Measurements from ENCODE around the gene IL17RE.

IL17RE gene

GRCh38 chr3:9883706-9884554, 18.7 kb upstream of the IL17RE start:
- TF ChIP-seq, protein P1, sequence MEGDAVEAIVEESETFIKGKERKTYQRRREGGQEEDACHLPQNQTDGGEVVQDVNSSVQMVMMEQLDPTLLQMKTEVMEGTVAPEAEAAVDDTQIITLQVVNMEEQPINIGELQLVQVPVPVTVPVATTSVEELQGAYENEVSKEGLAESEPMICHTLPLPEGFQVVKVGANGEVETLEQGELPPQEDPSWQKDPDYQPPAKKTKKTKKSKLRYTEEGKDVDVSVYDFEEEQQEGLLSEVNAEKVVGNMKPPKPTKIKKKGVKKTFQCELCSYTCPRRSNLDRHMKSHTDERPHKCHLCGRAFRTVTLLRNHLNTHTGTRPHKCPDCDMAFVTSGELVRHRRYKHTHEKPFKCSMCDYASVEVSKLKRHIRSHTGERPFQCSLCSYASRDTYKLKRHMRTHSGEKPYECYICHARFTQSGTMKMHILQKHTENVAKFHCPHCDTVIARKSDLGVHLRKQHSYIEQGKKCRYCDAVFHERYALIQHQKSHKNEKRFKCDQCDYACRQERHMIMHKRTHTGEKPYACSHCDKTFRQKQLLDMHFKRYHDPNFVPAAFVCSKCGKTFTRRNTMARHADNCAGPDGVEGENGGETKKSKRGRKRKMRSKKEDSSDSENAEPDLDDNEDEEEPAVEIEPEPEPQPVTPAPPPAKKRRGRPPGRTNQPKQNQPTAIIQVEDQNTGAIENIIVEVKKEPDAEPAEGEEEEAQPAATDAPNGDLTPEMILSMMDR (IDR thresholded peaks at IDR 0.05; ENCODE audit: low read depth, low read length) = no peak
- TF ChIP-seq EZH2phosphoT487 (IDR thresholded peaks at IDR 0.05; ENCODE audit: low read depth) = no peak
- Histone ChIP-seq H3K79me2 (ENCODE audit: low read length) (no peaks in the 10 kb centered on the region), H3K36me3 (replicated peaks; ENCODE audit: low read depth, low read length) (no peaks in the 10 kb centered on the region), H3K9ac (ENCODE audit: low read length) (no peak overlapping the region), H3K4me2 (ENCODE audit: low read length) (no peak overlapping the region), H4K20me1 (ENCODE audit: insufficient read depth, low read length) (no peaks in the 10 kb centered on the region), H3K27me3 (ENCODE audit: low read depth, low read length) (no peaks in the 10 kb centered on the region), H3K9me3 (ENCODE audit: insufficient read depth, low read length) (no peaks in the 10 kb centered on the region), H3K4me1 (ENCODE audit: low read length) (peaks cover 4% of the 10 kb centered on the region; the same call in 1 of the 2 replicates), H3K4me3 (ENCODE audit: low read length) (no peak overlapping the region), H2AFZ (ENCODE audit: low read depth, low read length) (no peak overlapping the region; the same call in 1 of the 2 replicates), H3K27ac (ENCODE audit: low read length) (no peak overlapping the region)

GRCh38 chr3:9884555-9885165, 18.0 kb upstream of the IL17RE start:
- no peaks in the 10 kb centered on the region for H4K20me1 ChIP-seq (ENCODE audit: insufficient read depth, low read length)
- no peaks in the 10 kb centered on the region for H3K27me3 ChIP-seq (ENCODE audit: low read depth, low read length)
- H3K4me1 ChIP-seq (ENCODE audit: low read length) = peaks cover 3% of the 10 kb centered on the region; the same call in 1 of the 2 replicates
- no peak overlapping the region for H3K4me3 ChIP-seq (ENCODE audit: low read length)
- H3K27ac ChIP-seq (ENCODE audit: low read length) = no peak overlapping the region
- TF ChIP-seq EZH2phosphoT487 (IDR thresholded peaks at IDR 0.05; ENCODE audit: low read depth) = no peak
- TF ChIP-seq, protein P1 (IDR thresholded peaks at IDR 0.05; ENCODE audit: low read depth, low read length) = no peak
- no peaks in the 10 kb centered on the region for H3K36me3 ChIP-seq (replicated peaks; ENCODE audit: low read depth, low read length)
- no peak overlapping the region; the same call in 1 of the 2 replicates for H2AFZ ChIP-seq (ENCODE audit: low read depth, low read length)
- no peak overlapping the region for H3K9ac ChIP-seq (ENCODE audit: low read length)
- H3K79me2 ChIP-seq (ENCODE audit: low read length) = no peaks in the 10 kb centered on the region
- H3K4me2 ChIP-seq (ENCODE audit: low read length) = no peak overlapping the region
- no peaks in the 10 kb centered on the region for H3K9me3 ChIP-seq (ENCODE audit: insufficient read depth, low read length)

DNA sequence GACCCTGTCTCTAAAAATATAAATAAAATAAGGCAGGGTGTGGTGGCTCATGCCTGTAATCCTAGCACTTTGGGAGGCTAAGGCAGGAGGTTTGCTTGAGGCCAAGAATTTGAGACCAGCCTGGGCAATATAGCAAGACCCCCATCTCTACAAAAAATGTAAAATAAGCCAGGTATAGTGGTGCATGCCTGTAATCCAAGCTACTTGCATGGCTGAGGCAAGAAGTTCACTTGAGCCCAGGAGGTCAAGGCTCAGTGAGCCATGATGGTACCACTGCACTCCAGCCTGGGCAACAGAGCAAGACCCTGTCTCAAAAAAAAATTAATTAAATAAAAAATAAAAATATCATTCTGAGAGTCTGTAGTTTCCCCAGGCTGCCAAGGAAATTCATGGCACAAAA, 16.3 kb upstream of the IL17RE start:
- Histone ChIP-seq H3K9ac (ENCODE audit: low read length) (no peak overlapping the region), H3K79me2 (ENCODE audit: low read length) (peaks cover 10% of the 10 kb centered on the region), H3K4me3 (ENCODE audit: low read length) (no peak overlapping the region), H3K27me3 (ENCODE audit: low read depth, low read length) (no peaks in the 10 kb centered on the region), H3K36me3 (replicated peaks; ENCODE audit: low read depth, low read length) (no peaks in the 10 kb centered on the region), H3K4me2 (ENCODE audit: low read length) (no peak overlapping the region), H3K9me3 (ENCODE audit: insufficient read depth, low read length) (no peaks in the 10 kb centered on the region), H3K27ac (ENCODE audit: low read length) (no peak overlapping the region), H4K20me1 (ENCODE audit: insufficient read depth, low read length) (no peaks in the 10 kb centered on the region), H3K4me1 (ENCODE audit: low read length) (peaks cover 5% of the 10 kb centered on the region; the same call in 1 of the 2 replicates), H2AFZ (ENCODE audit: low read depth, low read length) (no peak overlapping the region)
- TF ChIP-seq, protein P1 (IDR thresholded peaks at IDR 0.05; ENCODE audit: low read depth, low read length) = no peak
- no peak for TF ChIP-seq EZH2phosphoT487 (IDR thresholded peaks at IDR 0.05; ENCODE audit: low read depth)

GRCh38 chr3:9887480-9887879, 15.2 kb upstream of the IL17RE start:
- no peak overlapping the region for H3K4me3 ChIP-seq (ENCODE audit: low read length)
- H3K4me1 ChIP-seq (ENCODE audit: low read length) = peaks cover 8% of the 10 kb centered on the region
- H2AFZ ChIP-seq (ENCODE audit: low read depth, low read length) = no peak overlapping the region
- no peak overlapping the region for H3K4me2 ChIP-seq (ENCODE audit: low read length)
- no peak overlapping the region for H3K27ac ChIP-seq (ENCODE audit: low read length)
- H3K9ac ChIP-seq (ENCODE audit: low read length) = no peak overlapping the region
- H3K36me3 ChIP-seq (replicated peaks; ENCODE audit: low read depth, low read length) = peaks cover 2% of the 10 kb centered on the region
- peaks cover 21% of the 10 kb centered on the region for H3K79me2 ChIP-seq (ENCODE audit: low read length)
- no peak for TF ChIP-seq EZH2phosphoT487 (IDR thresholded peaks at IDR 0.05; ENCODE audit: low read depth)
- TF ChIP-seq, protein P1 (IDR thresholded peaks at IDR 0.05; ENCODE audit: low read depth, low read length) = no peak
- H3K27me3 ChIP-seq (ENCODE audit: low read depth, low read length) = no peaks in the 10 kb centered on the region
- H3K9me3 ChIP-seq (ENCODE audit: insufficient read depth, low read length) = no peaks in the 10 kb centered on the region
- peaks cover 2% of the 10 kb centered on the region; the same call in 1 of the 2 replicates for H4K20me1 ChIP-seq (ENCODE audit: insufficient read depth, low read length)

All from OCI-LY3 (cell line).